SK-N-SH treated with all-trans-retinoic acid at 6 μM for 48 hours (cell line): ENCODE results near the gene QKI.

ENCODE experiments used
- ARNTL ChIP-seq: fragments of 450-650 bp; formaldehyde crosslinking; IDR thresholded peaks from 2 replicates; pipeline ENCODE4 v1.5.0; 2020; ENCODE audit warnings: low read depth, mild to moderate bottlenecking, moderate library complexity, borderline replicate concordance
- CREB5 ChIP-seq: fragments of 250-450 bp; sonication (Bioruptor Pico); IDR thresholded peaks from 2 replicates; pipeline ENCODE4 v1.5.1; 2020; ENCODE audit warnings: low read depth, mild to moderate bottlenecking, moderate library complexity
- ESRRG ChIP-seq: fragments of 250-450 bp; sonication (Bioruptor Pico); IDR thresholded peaks from 2 replicates; pipeline ENCODE4 v1.6.1; 2021; ENCODE audit warnings: mild to moderate bottlenecking
- SNAI2 ChIP-seq: fragments of 250-450 bp; sonication (Bioruptor Pico); IDR thresholded peaks from 2 replicates; pipeline ENCODE4 v1.5.0; 2020; ENCODE audit warnings: mild to moderate bottlenecking, moderate library complexity
- ZFP30 ChIP-seq: fragments of 450-650 bp; formaldehyde crosslinking; IDR thresholded peaks from 2 replicates; pipeline ENCODE4 v1.5.0; 2022; ENCODE audit warnings: mild to moderate bottlenecking, moderate library complexity
- ZNF565 ChIP-seq: fragments of 450-650 bp; formaldehyde crosslinking; conservative IDR thresholded peaks from 2 replicates; pipeline ENCODE4 v1.5.0; 2020; ENCODE audit warnings: low read depth, mild to moderate bottlenecking, moderate library complexity
- ZNF70 ChIP-seq: fragments of 450-650 bp; formaldehyde crosslinking; IDR thresholded peaks from 2 replicates; pipeline ENCODE4 v1.5.0; 2020; ENCODE audit warnings: mild to moderate bottlenecking, moderate library complexity
- TF ChIP-seq, protein P1 (sequence below): fragments of 250-450 bp; sonication (Bioruptor Pico); IDR thresholded peaks from 2 replicates; pipeline ENCODE4 v1.8.0; 2020; ENCODE audit warnings: mild to moderate bottlenecking, moderate library complexity, borderline replicate concordance
- TF ChIP-seq, protein P2 (sequence below): fragments of 250-450 bp; sonication (Bioruptor Pico); IDR thresholded peaks from 2 replicates; pipeline ENCODE4 v1.5.1; 2021; ENCODE audit warnings: mild to moderate bottlenecking, moderate library complexity

- TF ChIP-seq CREB5 (CRISPR knock-in tag) (no peak), SNAI2 (CRISPR knock-in tag) (no peak), ARNTL (CRISPR knock-in tag) (no peak), ESRRG (no peak), ZNF565 (no peak), ZFP30 (CRISPR knock-in tag) (no peak), ZNF70 (CRISPR knock-in tag) (no peak)
- TF ChIP-seq, protein P1, sequence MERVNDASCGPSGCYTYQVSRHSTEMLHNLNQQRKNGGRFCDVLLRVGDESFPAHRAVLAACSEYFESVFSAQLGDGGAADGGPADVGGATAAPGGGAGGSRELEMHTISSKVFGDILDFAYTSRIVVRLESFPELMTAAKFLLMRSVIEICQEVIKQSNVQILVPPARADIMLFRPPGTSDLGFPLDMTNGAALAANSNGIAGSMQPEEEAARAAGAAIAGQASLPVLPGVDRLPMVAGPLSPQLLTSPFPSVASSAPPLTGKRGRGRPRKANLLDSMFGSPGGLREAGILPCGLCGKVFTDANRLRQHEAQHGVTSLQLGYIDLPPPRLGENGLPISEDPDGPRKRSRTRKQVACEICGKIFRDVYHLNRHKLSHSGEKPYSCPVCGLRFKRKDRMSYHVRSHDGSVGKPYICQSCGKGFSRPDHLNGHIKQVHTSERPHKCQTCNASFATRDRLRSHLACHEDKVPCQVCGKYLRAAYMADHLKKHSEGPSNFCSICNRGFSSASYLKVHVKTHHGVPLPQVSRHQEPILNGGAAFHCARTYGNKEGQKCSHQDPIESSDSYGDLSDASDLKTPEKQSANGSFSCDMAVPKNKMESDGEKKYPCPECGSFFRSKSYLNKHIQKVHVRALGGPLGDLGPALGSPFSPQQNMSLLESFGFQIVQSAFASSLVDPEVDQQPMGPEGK (CRISPR knock-in tag): no peak
- TF ChIP-seq, protein P2, sequence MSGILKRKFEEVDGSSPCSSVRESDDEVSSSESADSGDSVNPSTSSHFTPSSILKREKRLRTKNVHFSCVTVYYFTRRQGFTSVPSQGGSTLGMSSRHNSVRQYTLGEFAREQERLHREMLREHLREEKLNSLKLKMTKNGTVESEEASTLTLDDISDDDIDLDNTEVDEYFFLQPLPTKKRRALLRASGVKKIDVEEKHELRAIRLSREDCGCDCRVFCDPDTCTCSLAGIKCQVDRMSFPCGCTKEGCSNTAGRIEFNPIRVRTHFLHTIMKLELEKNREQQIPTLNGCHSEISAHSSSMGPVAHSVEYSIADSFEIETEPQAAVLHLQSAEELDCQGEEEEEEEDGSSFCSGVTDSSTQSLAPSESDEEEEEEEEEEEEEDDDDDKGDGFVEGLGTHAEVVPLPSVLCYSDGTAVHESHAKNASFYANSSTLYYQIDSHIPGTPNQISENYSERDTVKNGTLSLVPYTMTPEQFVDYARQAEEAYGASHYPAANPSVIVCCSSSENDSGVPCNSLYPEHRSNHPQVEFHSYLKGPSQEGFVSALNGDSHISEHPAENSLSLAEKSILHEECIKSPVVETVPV (CRISPR knock-in tag): no peak
These were observed 128.8 kb downstream of the QKI start for GRCh38 chr6:163543321-163543720.
